HepG2 (cell line): ENCODE results near the gene TNIP1. TPM values are rescaled to one million over a fixed set of nuclear protein-coding genes. Genes with fewer than 3 reads are reported as not detected.

Experiments used
- BRCA1 ChIP-seq: sonication (generic); formaldehyde crosslinking; IDR thresholded peaks from 2 replicates; pipeline ENCODE4 v1.4.0; 2020; ENCODE audit warnings: missing genetic modification reagents
- ESRRA ChIP-seq: sonication (generic); formaldehyde crosslinking; IDR thresholded peaks from 2 replicates; pipeline ENCODE4 v1.5.1; 2020; ENCODE audit warnings: mild to moderate bottlenecking, low read depth, missing genetic modification reagents
- HDAC6 ChIP-seq: fragments of 200-600 bp; sonication (generic); IDR thresholded peaks from 2 replicates; pipeline ENCODE4 v1.7.0; 2017; ENCODE audit warnings: mild to moderate bottlenecking, antibody characterized with exemption, low read length, low read depth
- MAFF ChIP-seq: IDR thresholded peaks from 2 replicates; pipeline ENCODE4 v1.6.1; 2011; ENCODE audit warnings: low read depth, low read length, improper control_type of control experiment
- MAZ ChIP-seq, 2 experiments: sonication (generic) in 1 of 2; formaldehyde crosslinking in 1 of 2; IDR thresholded peaks; 2 replicates each; pipeline versions ENCODE4 v1.5.0 to v1.6.1; 2012 to 2020; ENCODE audit warnings: low read depth in 2 of 2, mild to moderate bottlenecking in 2 of 2, borderline replicate concordance in 1 of 2, improper control_type of control experiment in 1 of 2, low read length in 1 of 2, missing genetic modification reagents in 1 of 2, moderate library complexity in 1 of 2
- ZBTB21 ChIP-seq: sonication (generic); formaldehyde crosslinking; IDR thresholded peaks from 2 replicates; pipeline ENCODE4 v1.4.0; 2020; ENCODE audit warnings: missing genetic modification reagents
- ZNF572 ChIP-seq: sonication (generic); formaldehyde crosslinking; IDR thresholded peaks from 2 replicates; pipeline ENCODE4 v1.5.1; 2020; ENCODE audit warnings: mild to moderate bottlenecking, missing genetic modification reagents
- ZNF816 ChIP-seq: sonication (generic); formaldehyde crosslinking; IDR thresholded peaks from 2 replicates; pipeline ENCODE4 v1.8.0; 2022; ENCODE audit warnings: missing genetic modification reagents, mild to moderate bottlenecking, borderline replicate concordance
- polyA plus RNA-seq, 8 experiments: library from polyadenylated mRNA; depleted of rRNA in 3 of 8; stranded (reverse) in 7 of 8; unstranded in 1 of 8; fragments of >200 nt; fragmentation: Illumina TruSeq in 4 of 8; extraction: Trizol in 4 of 8; gene quantifications; 2 replicates each; pipeline versions ENCODE4 v1.2.1 to v1.2.3, GENCODE V29; 2011 to 2016; ENCODE audit warnings: low read depth in 4 of 8, missing spikeins in 1 of 8, mixed read lengths in 1 of 8; ENCODE audit not compliant: insufficient read depth in 1 of 8
- total RNA-seq, 5 experiments: library from RNA; depleted of rRNA; stranded (reverse); fragments of >200 nt; fragmentation: Illumina TruSeq; extraction: Trizol; gene quantifications; 2 replicates each; pipeline ENCODE4 v1.2.3, GENCODE V29; 2016; ENCODE audit warnings: low read depth in 1 of 5
- TF ChIP-seq, protein P1 (sequence below), 2 experiments: sonication (generic) in 1 of 2; formaldehyde crosslinking in 1 of 2; IDR thresholded peaks; 2 replicates each; pipeline versions ENCODE4 v1.4.0 to v1.6.1; 2018 to 2020; ENCODE audit warnings: missing genetic modification reagents in 2 of 2, borderline replicate concordance in 1 of 2, low read depth in 1 of 2, mild to moderate bottlenecking in 1 of 2, missing biosample characterization in 1 of 2
- TF ChIP-seq, protein P2 (sequence below): IDR thresholded peaks from 2 replicates; pipeline ENCODE4 v1.6.1; 2016; ENCODE audit warnings: control low read depth
- TF ChIP-seq, protein P3 (sequence below): sonication (generic); formaldehyde crosslinking; IDR thresholded peaks from 2 replicates; pipeline ENCODE4 v1.8.1; 2023; ENCODE audit warnings: mild to moderate bottlenecking, moderate library complexity, missing genetic modification reagents
- TF ChIP-seq, protein P4 (sequence below): sonication (generic); formaldehyde crosslinking; IDR thresholded peaks from 2 replicates; pipeline ENCODE4 v1.4.0; 2020; ENCODE audit warnings: missing genetic modification reagents
- TF ChIP-seq, protein P5 (sequence below): sonication (generic); formaldehyde crosslinking; IDR thresholded peaks from 2 replicates; pipeline ENCODE4 v1.4.0; 2020; ENCODE audit warnings: missing genetic modification reagents, borderline replicate concordance
- TF ChIP-seq, protein P6 (sequence below): IDR thresholded peaks from 2 replicates; pipeline ENCODE4 v1.6.1; 2018; ENCODE audit warnings: missing genetic modification reagents, mild to moderate bottlenecking, missing compliant biosample characterization
- TF ChIP-seq, protein P7 (sequence below): sonication (generic); formaldehyde crosslinking; IDR thresholded peaks from 2 replicates; pipeline ENCODE4 v1.5.0; 2020; ENCODE audit warnings: mild to moderate bottlenecking, missing genetic modification reagents, moderate library complexity

The TNIP1 gene
- total and polyA plus RNA-seq, 2 of the 13 experiments (the other 11 are each of a cell fraction or from before 2014, with no cell fraction given): 26.2 to 45.9 TPM

DNA sequence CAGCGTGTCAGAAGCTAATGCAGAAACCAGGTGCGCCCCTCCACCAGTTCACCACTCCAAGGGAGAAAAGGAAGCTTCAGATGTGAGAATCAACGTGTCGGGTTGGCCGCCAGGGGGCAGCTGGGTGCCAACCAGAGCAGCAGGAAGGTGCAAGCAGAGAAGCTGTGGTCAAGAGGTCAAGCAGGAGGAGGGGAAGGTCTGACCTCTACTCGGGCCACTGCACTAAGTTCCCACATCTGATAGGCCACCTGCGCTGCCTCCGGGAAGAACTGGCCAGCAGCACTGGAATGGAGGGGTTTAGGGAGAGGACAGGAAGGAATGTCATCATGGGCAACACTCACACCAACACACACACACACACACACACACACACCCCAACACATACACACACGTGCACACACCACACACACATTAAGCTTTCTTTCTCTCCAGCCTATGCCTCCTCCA, 45.4 kb upstream of the TNIP1 start (continued):
- TF ChIP-seq, protein P1, sequence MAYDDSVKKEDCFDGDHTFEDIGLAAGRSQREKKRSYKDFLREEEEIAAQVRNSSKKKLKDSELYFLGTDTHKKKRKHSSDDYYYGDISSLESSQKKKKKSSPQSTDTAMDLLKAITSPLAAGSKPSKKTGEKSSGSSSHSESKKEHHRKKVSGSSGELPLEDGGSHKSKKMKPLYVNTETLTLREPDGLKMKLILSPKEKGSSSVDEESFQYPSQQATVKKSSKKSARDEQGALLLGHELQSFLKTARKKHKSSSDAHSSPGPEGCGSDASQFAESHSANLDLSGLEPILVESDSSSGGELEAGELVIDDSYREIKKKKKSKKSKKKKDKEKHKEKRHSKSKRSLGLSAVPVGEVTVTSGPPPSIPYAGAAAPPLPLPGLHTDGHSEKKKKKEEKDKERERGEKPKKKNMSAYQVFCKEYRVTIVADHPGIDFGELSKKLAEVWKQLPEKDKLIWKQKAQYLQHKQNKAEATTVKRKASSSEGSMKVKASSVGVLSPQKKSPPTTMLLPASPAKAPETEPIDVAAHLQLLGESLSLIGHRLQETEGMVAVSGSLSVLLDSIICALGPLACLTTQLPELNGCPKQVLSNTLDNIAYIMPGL (CRISPR knock-in tag; IDR thresholded peaks at IDR 0.05; ENCODE audit: borderline replicate concordance in 1 of 2, low read depth in 1 of 2): 0 out of 4 replicates have a peak, but pooled peaks of 1 of the 2 experiments have one; percentile 30
- TF ChIP-seq MAFF (no peak), HDAC6 (no peak), ESRRA (CRISPR knock-in tag) (0 out of 2 replicates have a peak, but pooled peaks have one; percentile 56), ZNF572 (CRISPR knock-in tag) (peak; percentile 30; the same call in 1 of the 2 replicates), MAZ (IDR thresholded peaks at IDR 0.05; ENCODE audit: borderline replicate concordance, low read depth, low read length) (no peak), MAZ (CRISPR knock-in tag; IDR thresholded peaks at IDR 0.05; ENCODE audit: low read depth) (no peak), ZNF816 (CRISPR knock-in tag) (no peak), BRCA1 (CRISPR knock-in tag) (no peak), ZBTB21 (CRISPR knock-in tag) (no peak)
- TF ChIP-seq, protein P2, sequence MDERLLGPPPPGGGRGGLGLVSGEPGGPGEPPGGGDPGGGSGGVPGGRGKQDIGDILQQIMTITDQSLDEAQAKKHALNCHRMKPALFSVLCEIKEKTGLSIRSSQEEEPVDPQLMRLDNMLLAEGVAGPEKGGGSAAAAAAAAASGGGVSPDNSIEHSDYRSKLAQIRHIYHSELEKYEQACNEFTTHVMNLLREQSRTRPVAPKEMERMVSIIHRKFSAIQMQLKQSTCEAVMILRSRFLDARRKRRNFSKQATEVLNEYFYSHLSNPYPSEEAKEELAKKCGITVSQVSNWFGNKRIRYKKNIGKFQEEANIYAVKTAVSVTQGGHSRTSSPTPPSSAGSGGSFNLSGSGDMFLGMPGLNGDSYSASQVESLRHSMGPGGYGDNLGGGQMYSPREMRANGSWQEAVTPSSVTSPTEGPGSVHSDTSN: no peak
- TF ChIP-seq, protein P3, sequence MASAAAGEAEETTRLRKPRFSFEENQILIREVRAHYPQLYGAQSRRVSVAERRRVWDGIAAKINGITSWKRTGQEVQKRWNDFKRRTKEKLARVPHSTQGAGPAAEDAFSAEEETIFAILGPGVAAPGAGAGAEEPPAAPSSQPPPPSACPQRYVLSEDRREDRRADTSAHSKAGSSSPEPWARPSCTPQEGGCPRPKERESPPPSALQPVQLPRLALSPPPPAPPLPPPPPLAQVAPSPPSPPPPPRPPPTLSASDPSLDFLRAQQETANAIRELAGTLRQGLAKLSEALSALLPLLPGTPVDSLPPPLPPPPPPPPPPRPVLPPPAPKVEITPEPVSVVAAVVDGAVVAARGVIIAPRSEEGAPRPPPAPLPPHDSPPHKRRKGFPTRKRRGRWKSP (CRISPR knock-in tag): no peak
- TF ChIP-seq, protein P4, sequence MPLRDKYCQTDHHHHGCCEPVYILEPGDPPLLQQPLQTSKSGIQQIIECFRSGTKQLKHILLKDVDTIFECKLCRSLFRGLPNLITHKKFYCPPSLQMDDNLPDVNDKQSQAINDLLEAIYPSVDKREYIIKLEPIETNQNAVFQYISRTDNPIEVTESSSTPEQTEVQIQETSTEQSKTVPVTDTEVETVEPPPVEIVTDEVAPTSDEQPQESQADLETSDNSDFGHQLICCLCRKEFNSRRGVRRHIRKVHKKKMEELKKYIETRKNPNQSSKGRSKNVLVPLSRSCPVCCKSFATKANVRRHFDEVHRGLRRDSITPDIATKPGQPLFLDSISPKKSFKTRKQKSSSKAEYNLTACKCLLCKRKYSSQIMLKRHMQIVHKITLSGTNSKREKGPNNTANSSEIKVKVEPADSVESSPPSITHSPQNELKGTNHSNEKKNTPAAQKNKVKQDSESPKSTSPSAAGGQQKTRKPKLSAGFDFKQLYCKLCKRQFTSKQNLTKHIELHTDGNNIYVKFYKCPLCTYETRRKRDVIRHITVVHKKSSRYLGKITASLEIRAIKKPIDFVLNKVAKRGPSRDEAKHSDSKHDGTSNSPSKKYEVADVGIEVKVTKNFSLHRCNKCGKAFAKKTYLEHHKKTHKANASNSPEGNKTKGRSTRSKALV (CRISPR knock-in tag): no peak
- TF ChIP-seq, protein P5, sequence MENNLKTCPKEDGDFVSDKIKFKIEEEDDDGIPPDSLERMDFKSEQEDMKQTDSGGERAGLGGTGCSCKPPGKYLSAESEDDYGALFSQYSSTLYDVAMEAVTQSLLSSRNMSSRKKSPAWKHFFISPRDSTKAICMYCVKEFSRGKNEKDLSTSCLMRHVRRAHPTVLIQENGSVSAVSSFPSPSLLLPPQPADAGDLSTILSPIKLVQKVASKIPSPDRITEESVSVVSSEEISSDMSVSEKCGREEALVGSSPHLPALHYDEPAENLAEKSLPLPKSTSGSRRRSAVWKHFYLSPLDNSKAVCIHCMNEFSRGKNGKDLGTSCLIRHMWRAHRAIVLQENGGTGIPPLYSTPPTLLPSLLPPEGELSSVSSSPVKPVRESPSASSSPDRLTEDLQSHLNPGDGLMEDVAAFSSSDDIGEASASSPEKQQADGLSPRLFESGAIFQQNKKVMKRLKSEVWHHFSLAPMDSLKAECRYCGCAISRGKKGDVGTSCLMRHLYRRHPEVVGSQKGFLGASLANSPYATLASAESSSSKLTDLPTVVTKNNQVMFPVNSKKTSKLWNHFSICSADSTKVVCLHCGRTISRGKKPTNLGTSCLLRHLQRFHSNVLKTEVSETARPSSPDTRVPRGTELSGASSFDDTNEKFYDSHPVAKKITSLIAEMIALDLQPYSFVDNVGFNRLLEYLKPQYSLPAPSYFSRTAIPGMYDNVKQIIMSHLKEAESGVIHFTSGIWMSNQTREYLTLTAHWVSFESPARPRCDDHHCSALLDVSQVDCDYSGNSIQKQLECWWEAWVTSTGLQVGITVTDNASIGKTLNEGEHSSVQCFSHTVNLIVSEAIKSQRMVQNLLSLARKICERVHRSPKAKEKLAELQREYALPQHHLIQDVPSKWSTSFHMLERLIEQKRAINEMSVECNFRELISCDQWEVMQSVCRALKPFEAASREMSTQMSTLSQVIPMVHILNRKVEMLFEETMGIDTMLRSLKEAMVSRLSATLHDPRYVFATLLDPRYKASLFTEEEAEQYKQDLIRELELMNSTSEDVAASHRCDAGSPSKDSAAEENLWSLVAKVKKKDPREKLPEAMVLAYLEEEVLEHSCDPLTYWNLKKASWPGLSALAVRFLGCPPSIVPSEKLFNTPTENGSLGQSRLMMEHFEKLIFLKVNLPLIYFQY (CRISPR knock-in tag): no peak
- TF ChIP-seq, protein P6, sequence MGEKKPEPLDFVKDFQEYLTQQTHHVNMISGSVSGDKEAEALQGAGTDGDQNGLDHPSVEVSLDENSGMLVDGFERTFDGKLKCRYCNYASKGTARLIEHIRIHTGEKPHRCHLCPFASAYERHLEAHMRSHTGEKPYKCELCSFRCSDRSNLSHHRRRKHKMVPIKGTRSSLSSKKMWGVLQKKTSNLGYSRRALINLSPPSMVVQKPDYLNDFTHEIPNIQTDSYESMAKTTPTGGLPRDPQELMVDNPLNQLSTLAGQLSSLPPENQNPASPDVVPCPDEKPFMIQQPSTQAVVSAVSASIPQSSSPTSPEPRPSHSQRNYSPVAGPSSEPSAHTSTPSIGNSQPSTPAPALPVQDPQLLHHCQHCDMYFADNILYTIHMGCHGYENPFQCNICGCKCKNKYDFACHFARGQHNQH (CRISPR knock-in tag): no peak
- TF ChIP-seq, protein P7, sequence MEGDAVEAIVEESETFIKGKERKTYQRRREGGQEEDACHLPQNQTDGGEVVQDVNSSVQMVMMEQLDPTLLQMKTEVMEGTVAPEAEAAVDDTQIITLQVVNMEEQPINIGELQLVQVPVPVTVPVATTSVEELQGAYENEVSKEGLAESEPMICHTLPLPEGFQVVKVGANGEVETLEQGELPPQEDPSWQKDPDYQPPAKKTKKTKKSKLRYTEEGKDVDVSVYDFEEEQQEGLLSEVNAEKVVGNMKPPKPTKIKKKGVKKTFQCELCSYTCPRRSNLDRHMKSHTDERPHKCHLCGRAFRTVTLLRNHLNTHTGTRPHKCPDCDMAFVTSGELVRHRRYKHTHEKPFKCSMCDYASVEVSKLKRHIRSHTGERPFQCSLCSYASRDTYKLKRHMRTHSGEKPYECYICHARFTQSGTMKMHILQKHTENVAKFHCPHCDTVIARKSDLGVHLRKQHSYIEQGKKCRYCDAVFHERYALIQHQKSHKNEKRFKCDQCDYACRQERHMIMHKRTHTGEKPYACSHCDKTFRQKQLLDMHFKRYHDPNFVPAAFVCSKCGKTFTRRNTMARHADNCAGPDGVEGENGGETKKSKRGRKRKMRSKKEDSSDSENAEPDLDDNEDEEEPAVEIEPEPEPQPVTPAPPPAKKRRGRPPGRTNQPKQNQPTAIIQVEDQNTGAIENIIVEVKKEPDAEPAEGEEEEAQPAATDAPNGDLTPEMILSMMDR (CRISPR knock-in tag): peak; percentile 93
